ENCODE results near the gene TH.

The TH gene

DNA sequence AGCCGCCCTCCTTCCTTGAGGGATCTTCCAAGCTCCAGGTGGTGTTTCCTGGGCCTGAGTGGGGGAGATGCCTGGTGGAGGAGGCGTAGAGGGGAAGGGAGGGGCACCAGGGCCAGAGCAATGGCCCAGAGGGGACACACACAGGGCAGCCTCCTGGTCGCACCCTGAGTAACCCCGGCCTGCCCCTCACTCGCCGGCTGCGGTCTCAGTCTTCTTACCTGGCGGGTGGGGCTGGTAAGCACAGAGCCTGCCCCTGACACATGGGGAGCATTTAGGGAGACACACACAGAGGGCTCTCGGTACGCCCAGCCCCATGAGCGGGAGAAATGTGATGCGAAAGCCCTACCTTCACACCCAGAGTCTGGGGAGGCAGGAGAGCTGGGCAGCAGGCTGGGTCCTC, 56.3 kb downstream of the TH start:
- no peak for DNase-seq (ENCODE audit: low read depth in 2 of 2, low spot score in 1 of 2)

DNA sequence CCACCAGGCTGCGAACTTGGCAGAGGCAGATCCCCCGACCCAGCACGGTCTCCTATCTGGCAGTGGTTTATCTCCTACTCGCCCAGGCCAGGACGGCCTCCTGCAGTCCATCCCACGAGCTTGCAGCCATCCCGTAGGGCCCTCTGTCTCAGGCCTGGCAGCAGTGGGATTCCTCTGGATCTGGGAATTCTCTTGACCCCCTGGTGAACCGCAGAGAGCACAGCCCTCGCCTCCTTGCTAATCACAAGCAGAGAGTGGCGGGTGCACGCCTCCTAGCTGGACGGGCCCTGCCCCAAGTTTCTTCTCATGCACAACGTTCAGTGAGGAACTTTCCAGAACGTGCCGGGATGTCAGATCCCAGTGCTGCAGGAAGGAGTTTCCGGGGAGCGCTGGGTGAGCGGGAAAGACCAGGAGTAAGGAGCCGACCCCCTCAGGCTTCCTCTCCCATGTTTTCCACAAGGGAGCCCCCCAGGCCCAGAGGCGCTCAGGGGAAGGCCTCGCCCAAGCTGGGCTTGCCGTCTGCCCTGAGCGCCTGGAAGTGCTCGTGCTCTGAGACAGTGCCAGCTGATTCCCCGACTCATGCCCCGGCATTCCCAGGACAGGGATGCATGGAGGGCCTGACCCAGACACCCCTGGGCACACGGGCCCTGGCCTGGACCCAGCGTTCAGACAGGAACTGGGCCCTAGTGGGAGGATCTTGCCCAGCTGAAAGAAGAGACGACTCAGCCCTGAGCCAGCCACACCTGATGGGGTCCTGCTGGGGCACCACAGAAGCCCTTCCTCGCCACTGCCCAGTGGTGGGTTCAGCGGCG, 57.0 kb downstream of the TH start:
- no peak for DNase-seq (ENCODE audit: low read depth in 2 of 2, low spot score in 1 of 2)

All from stimulated activated CD8-positive, alpha-beta memory T cell treated with anti-CD3 and anti-CD28 coated beads, Interleukin-4, amount 100 ng/mL, for 4 hours (primary cell).